Breast epithelium (tissue), 4 donors: ENCODE results near the gene SLC26A11. TPM values are rescaled to one million over a fixed set of nuclear protein-coding genes. Genes with fewer than 3 reads are reported as not detected.

Experiments used
- DNase-seq, 2 donors: peaks; one replicate each; pipeline ENCODE4 v3.0.0-alpha.2; 2019; ENCODE audit warnings: low spot score in 2 of 2
- H3K27ac ChIP-seq, 2 donors: fragments of 200-600 bp; sonication (generic) in 1 of 2; one replicate each; pipeline ENCODE4 v1.5.1; 2016 to 2019; ENCODE audit warnings: mild to moderate bottlenecking in 1 of 2
- H3K27me3 ChIP-seq, 2 donors: fragments of 200-600 bp; sonication (generic) in 1 of 2; one replicate each; pipeline versions ENCODE4 v1.5.1 to v1.6.0; 2017 to 2019; ENCODE audit warnings: control low read depth in 1 of 2, mild to moderate bottlenecking in 1 of 2
- H3K36me3 ChIP-seq: fragments of 200-600 bp; one replicate; pipeline ENCODE4 v1.5.1; 2019
- H3K4me1 ChIP-seq, 2 donors: fragments of 200-600 bp; sonication (generic); one replicate each; pipeline ENCODE4 v1.5.1; 2016 to 2019; ENCODE audit warnings: control low read depth in 1 of 2
- H3K4me3 ChIP-seq, 3 donors: fragments of 200-600 bp; sonication (generic); 1 replicate in 2 of 3; 2 replicates in 1 of 3; pipeline ENCODE4 v1.5.1; 2016 to 2019; ENCODE audit warnings: mild to moderate bottlenecking in 3 of 3, moderate library complexity in 2 of 3
- H3K9me3 ChIP-seq, 2 donors: fragments of 200-600 bp; sonication (generic) in 1 of 2; one replicate each; pipeline ENCODE4 v1.5.1; 2016 to 2019; ENCODE audit warnings: control low read depth in 1 of 2
- POLR2A ChIP-seq: fragments of 450-650 bp; IDR thresholded peaks from one replicate; pipeline ENCODE4 v1.6.1; 2016; ENCODE audit warnings: antibody characterized with exemption, mild to moderate bottlenecking, moderate library complexity
- POLR2AphosphoS5 ChIP-seq, 3 donors: sonication (generic); formaldehyde crosslinking; IDR thresholded peaks; one replicate each; pipeline ENCODE4 v1.6.1; 2017; ENCODE audit warnings: antibody characterized with exemption in 3 of 3
- intact Hi-C: fragments of 100-400 bp; cut with DNase I; formaldehyde crosslinking; loops from one replicate; pipeline ENCODE4 v1.15.1; 2023; ENCODE audit warnings: low total_unique reads
- total RNA-seq, 3 donors: library from RNA; depleted of rRNA; stranded (reverse); fragments of >200 nt; gene quantifications; one replicate each; pipeline ENCODE4 v1.1.0, GENCODE V29; 2016
- TF ChIP-seq, protein P1 (sequence below), 3 donors: fragments of 450-650 bp; IDR thresholded peaks; one replicate each; pipeline ENCODE4 v1.5.1; 2016 to 2017; ENCODE audit warnings: antibody characterized with exemption in 3 of 3, mild to moderate bottlenecking in 3 of 3, moderate library complexity in 3 of 3

SLC26A11 gene
- total RNA-seq, 3 donors from 2014 or later: 12.0 to 20.6 (median 19.0) TPM

DNA sequence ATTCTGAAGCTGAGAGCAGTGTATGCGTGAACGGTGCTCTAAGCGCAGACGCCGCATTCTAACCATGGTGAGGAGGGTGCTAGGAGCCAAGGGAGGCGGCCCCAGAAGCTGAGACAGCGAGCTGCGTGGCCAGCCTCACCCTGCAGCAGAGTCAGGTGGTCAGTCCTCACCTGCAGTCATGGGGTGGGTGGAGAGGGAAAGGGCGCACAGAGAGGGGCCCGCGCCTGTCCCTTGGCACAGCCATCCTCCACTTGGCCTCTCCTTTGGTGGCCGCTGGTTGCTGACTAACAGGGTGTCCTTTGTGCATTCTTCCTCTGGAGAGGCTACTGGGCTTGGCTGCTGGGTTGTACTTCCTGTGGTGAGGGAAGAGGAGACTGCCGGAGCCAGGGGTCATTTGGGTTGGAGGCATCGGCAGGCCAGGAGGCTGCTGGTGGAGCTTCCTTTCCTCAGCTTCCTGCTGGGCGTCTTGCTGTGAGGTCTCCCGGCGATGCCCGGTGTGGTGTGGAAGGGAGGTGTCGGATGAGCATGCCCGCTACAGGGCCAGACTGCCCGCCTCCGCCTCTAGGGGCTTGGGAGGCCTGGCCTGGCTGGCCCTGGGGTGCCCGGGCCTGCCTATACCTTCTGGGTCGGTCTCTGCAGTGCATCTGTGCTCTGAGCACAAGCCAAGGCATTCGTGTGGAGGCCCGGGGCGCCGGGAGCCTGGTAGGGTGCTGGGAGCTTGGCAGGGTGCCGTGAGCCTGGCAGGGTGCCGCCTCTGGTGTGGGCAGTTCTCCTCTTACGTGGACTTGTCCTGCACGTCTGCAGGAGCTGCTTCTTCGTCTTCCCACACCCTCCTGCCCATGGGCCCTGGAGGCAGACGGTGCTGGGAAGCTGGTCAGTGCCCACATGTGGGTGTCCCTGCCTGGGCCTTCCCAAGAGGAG, 57.8 kb downstream of the SLC26A11 start:
- peaks cover 9 to 28% of the 10 kb centered on the region in 2 donors for H3K4me1 ChIP-seq
- no peaks in the 10 kb centered on the region for H3K36me3 ChIP-seq
- peak; percentile 51 to 95 for DNase-seq
- TF ChIP-seq, protein P1, sequence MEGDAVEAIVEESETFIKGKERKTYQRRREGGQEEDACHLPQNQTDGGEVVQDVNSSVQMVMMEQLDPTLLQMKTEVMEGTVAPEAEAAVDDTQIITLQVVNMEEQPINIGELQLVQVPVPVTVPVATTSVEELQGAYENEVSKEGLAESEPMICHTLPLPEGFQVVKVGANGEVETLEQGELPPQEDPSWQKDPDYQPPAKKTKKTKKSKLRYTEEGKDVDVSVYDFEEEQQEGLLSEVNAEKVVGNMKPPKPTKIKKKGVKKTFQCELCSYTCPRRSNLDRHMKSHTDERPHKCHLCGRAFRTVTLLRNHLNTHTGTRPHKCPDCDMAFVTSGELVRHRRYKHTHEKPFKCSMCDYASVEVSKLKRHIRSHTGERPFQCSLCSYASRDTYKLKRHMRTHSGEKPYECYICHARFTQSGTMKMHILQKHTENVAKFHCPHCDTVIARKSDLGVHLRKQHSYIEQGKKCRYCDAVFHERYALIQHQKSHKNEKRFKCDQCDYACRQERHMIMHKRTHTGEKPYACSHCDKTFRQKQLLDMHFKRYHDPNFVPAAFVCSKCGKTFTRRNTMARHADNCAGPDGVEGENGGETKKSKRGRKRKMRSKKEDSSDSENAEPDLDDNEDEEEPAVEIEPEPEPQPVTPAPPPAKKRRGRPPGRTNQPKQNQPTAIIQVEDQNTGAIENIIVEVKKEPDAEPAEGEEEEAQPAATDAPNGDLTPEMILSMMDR (IDR thresholded peaks at IDR 0.05): peak in 1 of 3 donors; percentile 13
- TF ChIP-seq POLR2A: no peak
- peak overlapping the region; percentile 55 to 85 for H3K27ac ChIP-seq
- intact Hi-C loops: no loop called here
- no peaks in the 10 kb centered on the region for H3K27me3 ChIP-seq
- peak overlapping the region in 2 of 3 donors; percentile 4 to 53 for H3K4me3 ChIP-seq
- H3K9me3 ChIP-seq: no peaks in the 10 kb centered on the region

DNA sequence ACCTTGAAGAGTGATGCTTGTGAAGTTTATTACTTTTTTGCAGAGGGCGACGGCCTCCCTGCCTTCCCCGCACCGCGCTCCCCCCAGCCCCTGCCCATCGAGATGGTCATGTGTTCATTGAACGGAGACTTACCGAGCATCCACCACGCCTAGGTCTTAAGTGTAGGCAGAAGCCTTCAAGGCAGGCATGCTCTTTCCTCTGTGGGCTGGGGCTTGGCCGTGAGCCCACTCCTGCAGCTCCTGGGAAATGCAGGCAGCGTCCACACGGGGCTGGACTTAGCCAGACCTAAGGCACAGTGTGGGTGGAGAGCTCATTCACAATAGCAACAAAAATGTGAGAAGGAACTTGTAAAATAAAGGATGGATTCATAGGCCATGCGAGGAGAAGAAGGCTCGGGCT, 59.7 kb downstream of the SLC26A11 start:
- H3K27ac ChIP-seq: peak overlapping the region; percentile 23 to 43
- no peak for TF ChIP-seq POLR2A
- peak in 1 of 3 donors; percentile 50 for TF ChIP-seq POLR2AphosphoS5 (IDR thresholded peaks at IDR 0.05)
- TF ChIP-seq, protein P1 (IDR thresholded peaks at IDR 0.05): peak in 2 of 3 donors; percentile 17 to 32
- peak in 1 of 2 donors; percentile 85 for DNase-seq

GRCh38 chr17:80281516-80281915, 61.3 kb downstream of the SLC26A11 start:
- H3K4me3 ChIP-seq: no peak overlapping the region
- H3K9me3 ChIP-seq: no peaks in the 10 kb centered on the region
- H3K27me3 ChIP-seq: no peaks in the 10 kb centered on the region
- H3K27ac ChIP-seq: no peak overlapping the region
- peaks cover 9 to 28% of the 10 kb centered on the region in 2 donors for H3K4me1 ChIP-seq
- no peaks in the 10 kb centered on the region for H3K36me3 ChIP-seq
- DNase-seq: no peak
- no peak for TF ChIP-seq POLR2A
- TF ChIP-seq, protein P1 (IDR thresholded peaks at IDR 0.05): no peak
- intact Hi-C loops: no loop called here

More for the DNA sequence above, 59.7 kb downstream of the SLC26A11 start:
- Histone ChIP-seq H3K27me3 (no peaks in the 10 kb centered on the region), H3K4me3 (no peak overlapping the region), H3K36me3 (no peaks in the 10 kb centered on the region), H3K9me3 (no peaks in the 10 kb centered on the region), H3K4me1 (peaks cover 9 to 28% of the 10 kb centered on the region in 2 donors)
- intact Hi-C loops: no loop called here

- H3K27ac ChIP-seq: no peak overlapping the region
- no peaks in the 10 kb centered on the region for H3K36me3 ChIP-seq
- peaks cover 9 to 20% of the 10 kb centered on the region in 2 donors for H3K4me1 ChIP-seq
- TF ChIP-seq POLR2A (no peak), POLR2AphosphoS5 (IDR thresholded peaks at IDR 0.05) (no peak)
- TF ChIP-seq, protein P1 (IDR thresholded peaks at IDR 0.05): no peak
- intact Hi-C loops: no loop called here
- no peak overlapping the region for H3K4me3 ChIP-seq
- no peaks in the 10 kb centered on the region for H3K27me3 ChIP-seq
- no peak for DNase-seq
- no peaks in the 10 kb centered on the region for H3K9me3 ChIP-seq
Observed at GRCh38 chr17:80283116-80283852, 63.1 kb downstream of the SLC26A11 start.
